ENCODE results near the gene OPCML. TPM values are rescaled to one million over a fixed set of nuclear protein-coding genes. Genes with fewer than 3 reads are reported as not detected.

OPCML gene
- total and polyA plus RNA-seq, 2 of the 13 experiments (the other 11 are each of a cell fraction or from before 2014, with no cell fraction given), result not detected

DNA sequence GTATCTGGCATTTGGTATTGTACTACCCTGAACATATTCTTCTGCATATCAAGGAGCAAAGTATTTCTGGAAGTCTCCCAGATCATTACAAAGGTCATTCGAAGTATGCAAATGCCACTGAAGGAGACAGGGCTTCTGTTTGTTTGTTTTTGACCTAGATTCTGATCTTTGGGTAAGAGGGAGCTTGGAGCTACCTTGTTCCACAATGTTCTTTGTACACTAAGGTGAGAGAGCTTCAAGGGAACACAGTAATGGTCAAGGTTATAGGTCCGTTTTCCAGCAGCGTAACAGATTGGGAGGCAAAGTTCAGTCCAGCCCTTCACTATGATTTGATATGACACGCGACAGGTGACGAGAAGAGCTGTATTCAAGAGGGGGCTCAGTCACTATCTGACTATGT is 10.0 kb downstream of the OPCML start:
- in situ Hi-C loops (cut with HindIII; ENCODE audit: extremely low pct_ligation_motif_present, low pct_unique_long_range_greater_than_20kb), result no loop called here
- no peak overlapping the region for H3K4me2 ChIP-seq (ENCODE audit: low read depth, low read length)
- H4K20me1 ChIP-seq (ENCODE audit: insufficient read depth, low read length), result no peaks in the 10 kb centered on the region
- CTCF ChIA-PET (ENCODE audit: low intra/inter-chr PET ratio, low total read pairs), result no interaction called here
- POLR2A ChIA-PET, result no interaction called here
- intact Hi-C loops (cut with micrococcal nuclease; ENCODE audit: unreplicated experiment), result no loop called here
- FAIRE-seq, result no peak
- no peak overlapping the region for H3K27ac ChIP-seq (ENCODE audit: extremely low read length, insufficient read depth, low read length)
- peaks cover 16% of the 10 kb centered on the region for H3K4me1 ChIP-seq (ENCODE audit: insufficient read depth, low read length)
- no peak for DNase-seq (ENCODE audit: low spot score)
- WGBS (ENCODE audit: low lambda C conversion rate), result 9% methylated on average over 6 of the region's 6 CpGs
- H3K4me3 ChIP-seq (replicated peaks in 1 of 3; ENCODE audit: insufficient read depth in 1 of 3, low read depth in 2 of 3, low read length in 3 of 3), result no peak overlapping the region
- no peaks in the 10 kb centered on the region for H3K27me3 ChIP-seq (ENCODE audit: control insufficient read depth in 1 of 2, insufficient read depth in 2 of 2, low read length in 2 of 2)
- no peaks in the 10 kb centered on the region for H3K36me3 ChIP-seq (replicated peaks in 1 of 2; ENCODE audit: control insufficient read depth in 1 of 2, insufficient read depth in 2 of 2, low read length in 2 of 2)
- no peaks in the 10 kb centered on the region for H3K9me3 ChIP-seq (ENCODE audit: low read length)
- no peak for ATAC-seq
- no peaks in the 10 kb centered on the region for H3K79me2 ChIP-seq (ENCODE audit: insufficient read depth, low read length)
- no peak overlapping the region for H2AFZ ChIP-seq (ENCODE audit: low read length)
- no peak for TF ChIP-seq ZNF383 (CRISPR knock-in tag; IDR thresholded peaks at IDR 0.05; ENCODE audit: borderline replicate concordance)
- no peak for TF ChIP-seq ZNF235 (CRISPR knock-in tag; IDR thresholded peaks at IDR 0.05; ENCODE audit: borderline replicate concordance)
- TF ChIP-seq ZNF510 (CRISPR knock-in tag; IDR thresholded peaks at IDR 0.05; ENCODE audit: low read depth), result no peak
- no peak for TF ChIP-seq ZNF350 (CRISPR knock-in tag; IDR thresholded peaks at IDR 0.05; ENCODE audit: borderline replicate concordance, low read depth)
- TF ChIP-seq HOXA7 (CRISPR knock-in tag; IDR thresholded peaks at IDR 0.05), result no peak
- TF ChIP-seq, protein P1, sequence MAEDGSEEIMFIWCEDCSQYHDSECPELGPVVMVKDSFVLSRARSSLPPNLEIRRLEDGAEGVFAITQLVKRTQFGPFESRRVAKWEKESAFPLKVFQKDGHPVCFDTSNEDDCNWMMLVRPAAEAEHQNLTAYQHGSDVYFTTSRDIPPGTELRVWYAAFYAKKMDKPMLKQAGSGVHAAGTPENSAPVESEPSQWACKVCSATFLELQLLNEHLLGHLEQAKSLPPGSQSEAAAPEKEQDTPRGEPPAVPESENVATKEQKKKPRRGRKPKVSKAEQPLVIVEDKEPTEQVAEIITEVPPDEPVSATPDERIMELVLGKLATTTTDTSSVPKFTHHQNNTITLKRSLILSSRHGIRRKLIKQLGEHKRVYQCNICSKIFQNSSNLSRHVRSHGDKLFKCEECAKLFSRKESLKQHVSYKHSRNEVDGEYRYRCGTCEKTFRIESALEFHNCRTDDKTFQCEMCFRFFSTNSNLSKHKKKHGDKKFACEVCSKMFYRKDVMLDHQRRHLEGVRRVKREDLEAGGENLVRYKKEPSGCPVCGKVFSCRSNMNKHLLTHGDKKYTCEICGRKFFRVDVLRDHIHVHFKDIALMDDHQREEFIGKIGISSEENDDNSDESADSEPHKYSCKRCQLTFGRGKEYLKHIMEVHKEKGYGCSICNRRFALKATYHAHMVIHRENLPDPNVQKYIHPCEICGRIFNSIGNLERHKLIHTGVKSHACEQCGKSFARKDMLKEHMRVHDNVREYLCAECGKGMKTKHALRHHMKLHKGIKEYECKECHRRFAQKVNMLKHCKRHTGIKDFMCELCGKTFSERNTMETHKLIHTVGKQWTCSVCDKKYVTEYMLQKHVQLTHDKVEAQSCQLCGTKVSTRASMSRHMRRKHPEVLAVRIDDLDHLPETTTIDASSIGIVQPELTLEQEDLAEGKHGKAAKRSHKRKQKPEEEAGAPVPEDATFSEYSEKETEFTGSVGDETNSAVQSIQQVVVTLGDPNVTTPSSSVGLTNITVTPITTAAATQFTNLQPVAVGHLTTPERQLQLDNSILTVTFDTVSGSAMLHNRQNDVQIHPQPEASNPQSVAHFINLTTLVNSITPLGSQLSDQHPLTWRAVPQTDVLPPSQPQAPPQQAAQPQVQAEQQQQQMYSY (CRISPR knock-in tag; IDR thresholded peaks at IDR 0.05), result no peak
- no peak for TF ChIP-seq SOX6 (IDR thresholded peaks at IDR 0.05)
- TF ChIP-seq SOX6 (CRISPR knock-in tag; IDR thresholded peaks at IDR 0.05), result no peak
- TF ChIP-seq SP5 (CRISPR knock-in tag; IDR thresholded peaks at IDR 0.05; ENCODE audit: borderline replicate concordance, low read depth), result no peak
- BruUV-seq (replicated peaks), result no TSS peak
- H3K9ac ChIP-seq (ENCODE audit: insufficient read depth, low read depth, low read length), result no peak overlapping the region

All from HepG2 (cell line).